ENCODE measurements around the gene PGBD5. TPM values are rescaled to one million over a fixed set of nuclear protein-coding genes. Genes with fewer than 3 reads are reported as not detected.

Gene PGBD5
- polyA plus RNA-seq, 1 of the 3 experiments (the other 2 are of a cell fraction): 0.15 TPM

- Histone ChIP-seq H3K36me3 (replicated peaks in 1 of 2; ENCODE audit: control insufficient read depth in 1 of 2, insufficient read depth in 2 of 2, low read length in 1 of 2) (no peaks in the 10 kb centered on the region), H3K4me3 (ENCODE audit: low read depth in 2 of 2, low read length in 1 of 2) (no peak overlapping the region), H3F3A (replicated peaks; ENCODE audit: insufficient read depth) (no peaks in the 10 kb centered on the region), H3K27me3 (ENCODE audit: insufficient read depth) (no peaks in the 10 kb centered on the region), H3K79me2 (ENCODE audit: insufficient read depth) (no peaks in the 10 kb centered on the region), H3K9ac (no peak overlapping the region), H3K4me1 (ENCODE audit: control insufficient read depth in 1 of 2, insufficient read depth in 2 of 2, low read depth in 1 of 2, low read length in 1 of 2) (peaks cover 0 to 11% of the 10 kb centered on the region in 2 experiments; a peak in 1 of 4 replicates), H3K9me2 (no peaks in the 10 kb centered on the region), H3K4me2 (no peak overlapping the region), H4K20me1 (ENCODE audit: insufficient read depth) (no peaks in the 10 kb centered on the region), H3K9me3 (no peaks in the 10 kb centered on the region), H3K27ac (ENCODE audit: low read depth in 2 of 2, low read length in 1 of 2) (no peak overlapping the region), H2AFZ (ENCODE audit: low read depth) (no peak overlapping the region)
- WGBS (ENCODE audit: low lambda C conversion rate): no CpG with 5 or more reads among the region's 6 CpGs
- TF ChIP-seq FOXJ3 (CRISPR knock-in tag; IDR thresholded peaks at IDR 0.05): no peak
- TF ChIP-seq REST (IDR thresholded peaks at IDR 0.05; ENCODE audit: low read depth, low read length): no peak
- TF ChIP-seq EP300 (IDR thresholded peaks at IDR 0.05; ENCODE audit: borderline replicate concordance in 1 of 2, low read depth in 1 of 2, low read length in 1 of 2): no peak
- TF ChIP-seq, protein P1, sequence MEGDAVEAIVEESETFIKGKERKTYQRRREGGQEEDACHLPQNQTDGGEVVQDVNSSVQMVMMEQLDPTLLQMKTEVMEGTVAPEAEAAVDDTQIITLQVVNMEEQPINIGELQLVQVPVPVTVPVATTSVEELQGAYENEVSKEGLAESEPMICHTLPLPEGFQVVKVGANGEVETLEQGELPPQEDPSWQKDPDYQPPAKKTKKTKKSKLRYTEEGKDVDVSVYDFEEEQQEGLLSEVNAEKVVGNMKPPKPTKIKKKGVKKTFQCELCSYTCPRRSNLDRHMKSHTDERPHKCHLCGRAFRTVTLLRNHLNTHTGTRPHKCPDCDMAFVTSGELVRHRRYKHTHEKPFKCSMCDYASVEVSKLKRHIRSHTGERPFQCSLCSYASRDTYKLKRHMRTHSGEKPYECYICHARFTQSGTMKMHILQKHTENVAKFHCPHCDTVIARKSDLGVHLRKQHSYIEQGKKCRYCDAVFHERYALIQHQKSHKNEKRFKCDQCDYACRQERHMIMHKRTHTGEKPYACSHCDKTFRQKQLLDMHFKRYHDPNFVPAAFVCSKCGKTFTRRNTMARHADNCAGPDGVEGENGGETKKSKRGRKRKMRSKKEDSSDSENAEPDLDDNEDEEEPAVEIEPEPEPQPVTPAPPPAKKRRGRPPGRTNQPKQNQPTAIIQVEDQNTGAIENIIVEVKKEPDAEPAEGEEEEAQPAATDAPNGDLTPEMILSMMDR (IDR thresholded peaks at IDR 0.05): no peak
- TF ChIP-seq, protein P2, sequence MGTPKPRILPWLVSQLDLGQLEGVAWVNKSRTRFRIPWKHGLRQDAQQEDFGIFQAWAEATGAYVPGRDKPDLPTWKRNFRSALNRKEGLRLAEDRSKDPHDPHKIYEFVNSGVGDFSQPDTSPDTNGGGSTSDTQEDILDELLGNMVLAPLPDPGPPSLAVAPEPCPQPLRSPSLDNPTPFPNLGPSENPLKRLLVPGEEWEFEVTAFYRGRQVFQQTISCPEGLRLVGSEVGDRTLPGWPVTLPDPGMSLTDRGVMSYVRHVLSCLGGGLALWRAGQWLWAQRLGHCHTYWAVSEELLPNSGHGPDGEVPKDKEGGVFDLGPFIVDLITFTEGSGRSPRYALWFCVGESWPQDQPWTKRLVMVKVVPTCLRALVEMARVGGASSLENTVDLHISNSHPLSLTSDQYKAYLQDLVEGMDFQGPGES (IDR thresholded peaks at IDR 0.05; ENCODE audit: low read depth, low read length): no peak
- TF ChIP-seq, protein P3, sequence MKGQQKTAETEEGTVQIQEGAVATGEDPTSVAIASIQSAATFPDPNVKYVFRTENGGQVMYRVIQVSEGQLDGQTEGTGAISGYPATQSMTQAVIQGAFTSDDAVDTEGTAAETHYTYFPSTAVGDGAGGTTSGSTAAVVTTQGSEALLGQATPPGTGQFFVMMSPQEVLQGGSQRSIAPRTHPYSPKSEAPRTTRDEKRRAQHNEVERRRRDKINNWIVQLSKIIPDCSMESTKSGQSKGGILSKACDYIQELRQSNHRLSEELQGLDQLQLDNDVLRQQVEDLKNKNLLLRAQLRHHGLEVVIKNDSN (IDR thresholded peaks at IDR 0.05; ENCODE audit: borderline replicate concordance, low read depth): no peak
- no peak for TF ChIP-seq TCF12 (IDR thresholded peaks at IDR 0.05)
- no peak for TF ChIP-seq MEF2A (IDR thresholded peaks at IDR 0.05; ENCODE audit: borderline replicate concordance, low read depth)
- TF ChIP-seq POLR2AphosphoS5 (IDR thresholded peaks at IDR 0.05; ENCODE audit: low read depth, low read length): no peak
- DNase-seq: no peak
- ChIA-PET POLR2A (no interaction called here), CTCF (interaction anchor here (1.1 to 1.7 kb wide), 4 partner anchors 37 to 654 kb away, joined by 3 to 4 read pairs (median 4); partner anchors contain the start of gene COG2)
Observed at GRCh38 chr1:230315099-230315498, 111.0 kb downstream of the PGBD5 start.

Measured in SK-N-SH (cell line).